Psoas muscle (tissue), 8 donors: ENCODE measurements around the gene LMX1A. TPM values are rescaled to one million over a fixed set of nuclear protein-coding genes. Genes with fewer than 3 reads are reported as not detected.
A peak's percentile ranks its signal among the peaks of the same experiment; 100 is the strongest.

ENCODE experiments used
- ATAC-seq, 4 donors: fragments of 200-7000 bp; cut with Tn5 transposase; one replicate each; pipeline ENCODE4 v1.9.1; 2020; ENCODE audit warnings: moderate library complexity in 3 of 4, mild to moderate bottlenecking in 2 of 4
- DNase-seq, 2 donors: peaks; one replicate each; pipeline ENCODE4 v3.0.0-alpha.2; 2020
- H3K27ac ChIP-seq: fragments of 200-600 bp; one replicate; pipeline ENCODE4 v1.8.0; 2022
- H3K27me3 ChIP-seq, 3 donors: fragments of 200-600 bp in 1 of 3; one replicate each; pipeline versions ENCODE4 v1.6.1 to v1.8.0; 2013 to 2022; ENCODE audit warnings: low read length in 2 of 3, mild to moderate bottlenecking in 2 of 3, moderate library complexity in 1 of 3; ENCODE audit not compliant: insufficient read depth in 3 of 3
- H3K36me3 ChIP-seq, 2 donors: fragments of 200-600 bp in 1 of 2; one replicate each; pipeline versions ENCODE4 v1.6.1 to v1.8.0; 2013 to 2022; ENCODE audit warnings: low read depth in 1 of 2, mild to moderate bottlenecking in 1 of 2, moderate library complexity in 1 of 2; ENCODE audit not compliant: insufficient read depth in 1 of 2
- H3K4me1 ChIP-seq: fragments of 200-600 bp; one replicate; pipeline ENCODE4 v1.8.0; 2022
- H3K4me3 ChIP-seq: fragments of 200-600 bp; one replicate; pipeline ENCODE4 v1.8.0; 2022; ENCODE audit warnings: mild to moderate bottlenecking
- H3K9me3 ChIP-seq: fragments of 200-600 bp; one replicate; pipeline ENCODE4 v1.8.0; 2022
- WGBS, 3 donors: extraction: QIAGEN DNeasy Blood & Tissue Kit; methylation state at CpG; one replicate each; pipeline versions ENCODE4 v1.1.6 to v1.1.7; 2013; 5-methylcytosine and 5-hydroxymethylcytosine counted together
- intact Hi-C, 2 donors: fragments of 100-400 bp; cut with DNase I; formaldehyde crosslinking; loops; one replicate each; pipeline versions ENCODE4 v1.11.0 to v1.14.2; 2022
- polyA plus RNA-seq, 3 donors: library from polyadenylated mRNA; stranded (reverse); fragments of 200-250 nt; gene quantifications; one replicate each; pipeline ENCODE4 v1.2.3, GENCODE V29; 2013
- total RNA-seq, 4 donors: library from RNA; stranded (reverse); fragmentation: NEBNext Ultra II Directional in 2 of 4; extraction: Animal tissue kit (Norgen Biotek cat#: 25700) in 2 of 4; gene quantifications; one replicate each; pipeline versions ENCODE4 v1.2.1 to v1.2.4, GENCODE V29; 2021 to 2023
- TF ChIP-seq, protein P1 (sequence below): fragments of 200-600 bp; IDR thresholded peaks from one replicate; pipeline ENCODE4 v1.8.0; 2022; ENCODE audit warnings: antibody characterized with exemption
- donor health status: healthy with polysubstance abuse.
- donor health status: DM: no; HTN: no; CAD: no; lungs with moderate emphysema.
- donor health status: Bipolar disorder and iron deficiency.
- donor health status: healthy.
- donor health status: DM: yes; HTN: yes; CAD: no.
- donor health status: DM: no; HTN: no; CAD: no.
- donor health status: DM: no; HTN: no; CAD: no.
- donor health status: DM: yes; HTN: yes; CAD: no.

The LMX1A gene
- total and polyA plus RNA-seq, 7 donors = 0.04 to 0.36 (median 0.16) TPM; not detected in 3

DNA sequence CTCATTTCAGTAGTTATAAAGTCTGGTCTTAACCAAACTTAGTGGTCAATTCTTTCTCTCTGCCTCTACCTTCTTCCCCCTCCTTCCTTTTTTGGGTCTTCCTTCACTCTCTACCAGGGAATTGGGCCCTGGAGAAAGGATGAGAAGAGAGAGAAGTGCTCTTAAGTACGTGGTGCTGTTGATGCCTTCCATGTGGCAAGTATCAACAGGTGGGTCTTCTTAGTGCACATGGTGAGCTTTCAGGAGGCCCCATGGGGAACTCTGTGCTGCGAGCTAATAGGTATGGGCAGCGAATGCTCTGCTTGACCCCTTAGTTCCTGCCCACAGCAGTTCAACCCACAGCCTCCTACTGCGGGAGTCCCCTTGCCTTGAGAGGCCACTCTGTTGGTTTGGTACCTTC lies 39.4 kb upstream of the LMX1A start:
- Histone ChIP-seq H3K9me3 (no peaks in the 10 kb centered on the region), H3K4me3 (no peak overlapping the region), H3K27ac (no peak overlapping the region), H3K27me3 (no peaks in the 10 kb centered on the region), H3K4me1 (no peaks in the 10 kb centered on the region), H3K36me3 (no peaks in the 10 kb centered on the region)
- whole genome bisulfite sequencing, 3 donors = 87 to 92% (median 87%) methylated on average over 4 of the region's 4 CpGs
- ATAC-seq (no peak), DNase-seq (no peak)
- intact Hi-C loops = loop anchor here in 1 of 2 donors (10.0 kb wide), 1 partner anchor 519 kb away; no protein-coding TSS in a partner anchor
- TF ChIP-seq, protein P1, sequence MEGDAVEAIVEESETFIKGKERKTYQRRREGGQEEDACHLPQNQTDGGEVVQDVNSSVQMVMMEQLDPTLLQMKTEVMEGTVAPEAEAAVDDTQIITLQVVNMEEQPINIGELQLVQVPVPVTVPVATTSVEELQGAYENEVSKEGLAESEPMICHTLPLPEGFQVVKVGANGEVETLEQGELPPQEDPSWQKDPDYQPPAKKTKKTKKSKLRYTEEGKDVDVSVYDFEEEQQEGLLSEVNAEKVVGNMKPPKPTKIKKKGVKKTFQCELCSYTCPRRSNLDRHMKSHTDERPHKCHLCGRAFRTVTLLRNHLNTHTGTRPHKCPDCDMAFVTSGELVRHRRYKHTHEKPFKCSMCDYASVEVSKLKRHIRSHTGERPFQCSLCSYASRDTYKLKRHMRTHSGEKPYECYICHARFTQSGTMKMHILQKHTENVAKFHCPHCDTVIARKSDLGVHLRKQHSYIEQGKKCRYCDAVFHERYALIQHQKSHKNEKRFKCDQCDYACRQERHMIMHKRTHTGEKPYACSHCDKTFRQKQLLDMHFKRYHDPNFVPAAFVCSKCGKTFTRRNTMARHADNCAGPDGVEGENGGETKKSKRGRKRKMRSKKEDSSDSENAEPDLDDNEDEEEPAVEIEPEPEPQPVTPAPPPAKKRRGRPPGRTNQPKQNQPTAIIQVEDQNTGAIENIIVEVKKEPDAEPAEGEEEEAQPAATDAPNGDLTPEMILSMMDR = no peak

DNA sequence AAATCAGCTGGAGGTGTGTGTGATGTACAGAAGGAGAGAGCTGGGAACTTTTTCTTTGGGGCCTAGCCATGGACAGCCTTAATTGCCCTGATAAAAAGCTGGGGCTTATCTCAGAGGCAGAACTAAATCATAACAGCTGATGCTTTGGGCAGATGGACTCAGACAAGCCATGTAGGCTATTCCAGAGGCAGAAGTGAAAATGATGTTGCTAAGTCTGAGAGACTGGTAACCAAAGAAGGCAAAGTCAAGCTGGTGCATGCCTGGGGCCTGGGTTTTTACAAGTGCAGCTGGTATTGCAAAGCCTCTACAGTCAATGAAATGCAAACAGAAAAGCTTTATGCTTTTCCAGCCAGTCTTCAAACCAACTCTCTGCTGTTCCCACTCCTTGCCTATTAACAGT lies 39.0 kb upstream of the LMX1A start:
- Histone ChIP-seq H3K4me1 (no peaks in the 10 kb centered on the region), H3K36me3 (no peaks in the 10 kb centered on the region), H3K9me3 (no peaks in the 10 kb centered on the region), H3K27ac (no peak overlapping the region), H3K27me3 (no peaks in the 10 kb centered on the region), H3K4me3 (no peak overlapping the region)
- TF ChIP-seq, protein P1 = no peak
- DNase-seq (no peak), ATAC-seq (no peak)
- intact Hi-C loops = loop anchor here in 1 of 2 donors (10.0 kb wide), 1 partner anchor 519 kb away; no protein-coding TSS in a partner anchor

DNA sequence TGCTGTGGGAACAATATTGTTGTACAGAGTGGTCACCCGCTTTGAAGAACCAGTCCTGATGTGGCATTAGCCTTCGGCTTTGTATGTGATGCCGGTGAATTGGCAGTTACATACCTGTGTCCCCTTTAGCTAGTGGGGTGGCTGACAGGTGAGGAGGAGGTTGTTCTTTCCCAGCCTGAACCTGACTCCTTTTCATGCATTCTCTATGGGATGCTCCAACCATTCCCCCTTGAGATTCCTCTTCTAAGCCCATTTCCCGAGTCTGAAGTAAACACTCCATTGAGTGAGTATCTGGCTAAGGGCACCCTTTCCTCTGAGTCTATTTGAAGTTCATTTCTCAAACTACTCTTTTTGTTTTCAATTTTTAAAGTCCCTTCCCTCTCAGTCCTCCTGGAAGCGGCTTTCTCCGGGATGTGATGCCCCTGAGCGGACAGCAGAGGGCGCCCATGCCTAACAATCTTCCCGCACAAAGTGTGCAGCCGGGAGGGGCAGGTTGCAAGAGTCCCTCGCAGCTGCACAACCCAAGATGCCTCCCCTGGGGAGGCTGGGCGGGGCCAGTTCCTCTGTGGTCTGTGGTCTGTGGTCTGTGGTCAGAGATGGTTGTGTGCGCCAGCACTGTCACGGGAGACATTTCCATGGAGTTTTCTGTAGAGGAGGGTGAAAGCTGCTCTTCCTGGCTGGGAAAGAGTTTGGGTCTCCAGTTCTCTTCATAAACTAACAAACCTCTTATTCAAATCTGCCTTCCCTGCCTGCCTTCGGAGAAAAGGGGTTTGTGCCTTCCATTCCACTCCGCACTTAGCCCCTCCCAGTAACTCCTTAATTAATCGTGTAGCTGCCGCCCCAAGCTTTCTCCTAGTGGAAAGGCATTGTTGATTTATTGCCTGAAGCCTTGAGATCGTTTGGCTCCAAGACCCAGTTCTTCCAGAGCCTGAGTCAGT lies 36.4 kb upstream of the LMX1A start:
- H3K4me1 ChIP-seq = no peaks in the 10 kb centered on the region
- intact Hi-C loops = loop anchor here in 1 of 2 donors (2.0 to 10.0 kb wide), 2 partner anchors 200 to 522 kb away; no protein-coding TSS in a partner anchor
- peak; percentile 89 to 93 for DNase-seq
- TF ChIP-seq, protein P1 = peak; percentile 92
- H3K4me3 ChIP-seq = peak overlapping the region; percentile 23
- ATAC-seq = peak; percentile 93 to 96 (median 94)
- H3K9me3 ChIP-seq = no peaks in the 10 kb centered on the region
- no peaks in the 10 kb centered on the region for H3K36me3 ChIP-seq
- H3K27ac ChIP-seq = no peak overlapping the region
- 17 to 22% (median 18%) methylated on average over 19 of the region's 19 CpGs for WGBS, 3 donors
- no peaks in the 10 kb centered on the region for H3K27me3 ChIP-seq

DNA sequence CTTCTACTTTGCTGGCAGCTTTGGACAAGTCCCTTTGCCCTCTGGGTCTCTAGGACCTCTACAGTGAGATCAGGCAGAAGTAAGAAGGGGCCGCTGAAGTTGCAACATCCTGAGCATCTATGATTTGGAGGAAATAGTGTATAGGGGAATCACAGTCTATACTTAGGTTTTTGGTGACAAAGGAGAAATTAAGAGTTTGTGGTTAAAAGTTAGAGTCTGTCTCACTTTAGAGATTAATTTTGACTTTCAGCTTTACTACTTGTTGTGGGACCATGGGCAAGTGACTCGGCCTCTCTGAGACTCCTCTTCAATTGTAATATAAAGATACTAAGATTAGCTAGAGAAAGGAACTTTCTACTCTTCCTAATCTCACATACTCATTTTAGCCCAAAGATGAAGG lies 33.1 kb upstream of the LMX1A start:
- Histone ChIP-seq H3K4me1 (no peaks in the 10 kb centered on the region), H3K9me3 (no peaks in the 10 kb centered on the region), H3K27ac (no peak overlapping the region), H3K27me3 (no peaks in the 10 kb centered on the region), H3K36me3 (no peaks in the 10 kb centered on the region), H3K4me3 (no peak overlapping the region)
- intact Hi-C loops = loop anchor here in 1 of 2 donors (10.0 kb wide), 1 partner anchor 525 kb away; no protein-coding TSS in a partner anchor
- TF ChIP-seq, protein P1 = no peak
- no peak for DNase-seq
- no peak for ATAC-seq
- WGBS, 3 donors = 92 to 99% (median 93%) methylated on average over 2 of the region's 2 CpGs
